Measurements from ENCODE around the gene HLA-DPB1.
"Not testable (repeated sequence)": the region's sequence is repeated elsewhere in the genome, so short reads cannot be mapped to it uniquely, and the experiment has no call there.

The HLA-DPB1 gene

DNA sequence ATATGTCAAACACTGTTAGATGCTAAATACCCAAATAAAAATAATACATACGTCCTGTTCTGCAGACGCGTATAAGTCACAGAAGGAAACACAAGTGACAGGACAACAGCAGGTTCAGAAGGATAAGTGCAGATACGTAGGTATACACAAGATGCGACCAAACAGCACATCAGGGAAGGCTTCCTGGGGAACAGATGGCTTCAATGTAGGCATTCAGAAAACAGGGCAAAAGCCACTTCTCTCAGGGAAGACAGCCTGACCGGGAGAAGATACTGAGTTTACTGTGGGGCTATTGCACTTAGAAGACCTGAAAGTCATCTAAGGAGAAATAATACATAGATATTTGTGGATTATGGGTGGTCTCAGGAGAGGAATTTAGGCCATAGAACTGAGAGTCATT, 4.2 kb upstream of the HLA-DPB1 start:
- DNase-seq (ENCODE audit: low read depth in 2 of 2), result no peak

DNA sequence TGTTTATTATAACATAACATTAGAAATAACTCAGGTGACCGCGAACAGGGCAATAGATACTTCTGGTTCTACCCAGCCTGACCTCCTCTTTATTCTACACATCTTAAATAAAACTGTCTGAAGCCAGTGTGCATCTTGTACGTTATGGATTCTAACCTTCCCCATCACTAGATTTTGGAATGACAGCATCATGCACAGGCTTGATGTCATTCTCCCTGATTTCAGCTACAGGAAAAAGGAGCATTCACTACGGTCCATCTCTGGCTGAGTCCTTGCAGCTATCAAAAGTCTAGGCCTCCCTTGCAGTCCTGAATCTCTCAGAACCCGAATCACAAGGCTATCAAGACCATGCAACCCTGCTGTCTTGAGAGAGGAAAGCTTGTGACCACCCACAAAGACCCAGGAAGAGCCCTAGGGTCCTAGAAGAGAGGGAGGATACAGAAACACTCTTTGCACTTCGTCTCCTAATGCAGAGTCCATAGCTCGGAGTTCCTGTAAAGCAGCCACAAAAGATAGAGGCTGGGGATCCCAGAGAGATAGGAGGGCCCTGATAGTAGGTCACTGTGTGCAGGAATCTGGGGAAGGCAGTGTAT, 3.2 kb upstream of the HLA-DPB1 start:
- no peak for DNase-seq (ENCODE audit: low read depth in 2 of 2)

DNA sequence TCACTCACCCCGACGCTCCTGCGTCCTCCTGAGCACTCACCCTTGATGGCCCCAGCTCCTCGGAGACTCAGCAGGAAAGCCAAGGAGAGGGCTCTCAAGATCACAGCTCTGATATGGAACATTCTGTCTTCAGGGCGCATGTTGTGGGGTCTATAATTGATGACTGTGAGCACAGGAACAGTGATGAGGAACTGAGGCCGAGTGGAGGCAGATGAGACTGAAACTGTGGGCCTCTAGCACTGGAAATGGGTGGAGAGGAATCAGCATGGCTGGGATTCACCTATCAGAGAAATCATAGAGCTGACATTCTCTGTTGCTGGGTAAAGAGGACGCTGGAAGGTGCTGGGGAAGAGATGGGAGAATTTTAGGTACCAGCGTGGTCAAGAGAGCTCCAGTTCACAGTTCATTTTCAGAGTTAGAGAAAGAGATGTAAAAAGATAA, 2.3 kb upstream of the HLA-DPB1 start, which contains the start of gene HLA-DPA1:
Gene HLA-DPA1, minus strand, starts transcription at position 219 of the 441 bp plus-strand sequence.
- no peak for DNase-seq (ENCODE audit: low read depth in 2 of 2)

DNA sequence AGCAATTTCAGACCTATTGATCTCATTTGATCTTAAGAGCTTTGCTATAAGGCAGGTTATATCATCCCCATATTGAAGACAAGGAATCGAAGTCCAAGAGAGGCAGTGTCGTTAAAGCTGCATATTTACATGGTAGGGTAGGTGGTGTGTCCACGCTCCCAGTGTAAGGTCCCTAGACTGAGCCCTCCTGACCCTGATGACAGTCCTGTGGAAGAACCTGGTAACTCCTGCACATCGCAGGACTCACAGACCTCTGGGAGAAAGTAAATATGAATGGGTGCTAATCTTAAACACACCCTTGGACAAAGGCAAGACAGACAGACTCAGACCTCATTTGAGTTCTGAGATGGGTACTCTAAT, 602 bp upstream of the HLA-DPB1 start:
- no peak for DNase-seq (ENCODE audit: low read depth in 2 of 2)

DNA sequence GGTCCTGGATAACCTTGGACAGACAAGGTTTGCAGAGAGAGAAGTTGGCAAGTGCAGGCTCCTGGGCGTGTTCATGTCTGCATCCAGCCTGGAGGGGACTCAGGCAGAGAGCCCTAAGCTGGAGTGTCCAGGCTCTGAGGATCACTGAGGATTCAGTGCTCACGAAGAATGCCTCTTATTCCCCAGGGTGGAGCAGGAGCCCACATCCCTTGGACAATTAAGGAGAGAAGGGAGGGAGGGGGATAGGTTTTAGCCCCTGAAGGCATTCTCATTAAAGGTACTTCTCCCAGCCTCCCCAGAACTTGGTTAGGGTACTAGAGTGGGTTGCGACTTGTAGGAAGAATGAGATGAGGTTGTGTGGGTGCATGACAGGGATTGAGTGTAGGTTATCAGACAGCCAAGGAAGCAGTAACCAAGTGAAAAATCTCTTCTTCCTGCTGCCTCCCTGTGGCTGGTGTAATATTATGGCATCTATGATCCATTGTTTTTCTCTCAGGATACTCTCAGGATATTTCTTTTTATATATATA, 680 bp downstream of the HLA-DPB1 start:
- no peak for DNase-seq (ENCODE audit: low read depth in 2 of 2)

DNA sequence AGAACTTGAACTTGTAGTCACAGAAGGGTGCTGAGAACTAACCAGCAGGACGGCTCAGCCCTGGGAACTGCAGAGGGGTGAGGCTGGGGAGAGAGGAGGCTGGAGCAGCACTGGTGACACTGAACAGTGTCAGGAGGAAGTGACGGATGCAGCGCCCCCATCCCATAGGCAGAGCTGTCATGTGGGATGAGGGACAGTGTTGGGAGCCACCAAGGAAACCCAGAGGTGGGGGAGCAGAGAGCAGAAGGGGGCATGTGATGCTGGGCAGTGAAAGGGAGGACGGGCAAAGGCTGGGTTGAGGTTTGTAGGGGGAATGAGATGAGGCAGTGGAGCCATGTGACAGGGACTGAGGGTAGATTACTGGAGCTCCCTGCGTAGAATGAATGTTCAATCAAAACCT, 2.1 kb downstream of the HLA-DPB1 start:
- no peak for DNase-seq (ENCODE audit: low read depth in 2 of 2)

DNA sequence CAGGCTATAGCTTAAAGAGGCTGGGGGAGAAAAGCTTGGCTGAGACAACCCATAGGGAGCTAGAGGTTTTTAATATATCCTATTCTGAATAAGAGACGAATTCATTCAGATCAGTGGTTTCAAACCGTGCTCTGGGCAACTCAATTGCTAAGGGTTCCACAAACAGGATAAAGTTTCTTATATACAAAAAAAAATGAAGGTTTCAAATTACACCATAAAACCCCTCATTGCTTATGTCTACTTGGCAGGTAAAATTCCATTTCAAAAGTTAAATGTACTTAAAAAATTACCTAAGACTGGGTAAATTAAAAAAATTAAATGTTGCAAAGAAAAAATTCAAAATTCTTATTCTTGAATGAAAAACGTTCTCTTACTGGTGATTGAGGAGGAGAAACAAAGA, 2.7 kb downstream of the HLA-DPB1 start:
- DNase-seq (ENCODE audit: low read depth in 2 of 2), result no peak

DNA sequence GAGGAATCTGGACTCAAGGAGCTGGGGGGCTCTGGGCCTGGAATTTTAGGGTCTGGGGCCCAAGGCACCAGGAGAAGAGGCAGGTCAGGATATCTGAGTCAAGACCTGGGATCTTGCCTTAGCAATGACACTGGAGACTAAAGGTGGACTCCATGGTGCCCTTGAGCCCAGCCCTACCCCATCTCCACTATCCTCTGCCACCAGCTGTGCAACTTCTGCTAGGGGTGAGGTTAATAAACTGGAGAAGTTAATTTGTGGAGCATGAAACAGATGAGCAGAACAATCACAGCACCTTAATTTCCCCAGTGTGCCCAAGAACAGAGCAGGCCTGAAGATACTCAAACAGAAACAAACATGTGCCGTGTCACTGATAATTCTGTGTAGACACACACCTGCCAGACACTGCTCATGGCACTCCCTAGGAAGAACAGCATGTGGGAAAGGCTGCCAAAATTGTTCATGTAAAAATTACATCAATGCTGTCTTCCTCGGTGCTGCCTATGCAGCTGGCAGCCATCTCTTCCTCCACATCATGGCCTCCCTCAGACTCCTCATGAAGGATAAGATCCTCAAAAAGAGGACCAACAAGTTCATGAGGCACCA, 3.2 kb downstream of the HLA-DPB1 start:
- no peak for DNase-seq (ENCODE audit: low read depth in 2 of 2)

DNA sequence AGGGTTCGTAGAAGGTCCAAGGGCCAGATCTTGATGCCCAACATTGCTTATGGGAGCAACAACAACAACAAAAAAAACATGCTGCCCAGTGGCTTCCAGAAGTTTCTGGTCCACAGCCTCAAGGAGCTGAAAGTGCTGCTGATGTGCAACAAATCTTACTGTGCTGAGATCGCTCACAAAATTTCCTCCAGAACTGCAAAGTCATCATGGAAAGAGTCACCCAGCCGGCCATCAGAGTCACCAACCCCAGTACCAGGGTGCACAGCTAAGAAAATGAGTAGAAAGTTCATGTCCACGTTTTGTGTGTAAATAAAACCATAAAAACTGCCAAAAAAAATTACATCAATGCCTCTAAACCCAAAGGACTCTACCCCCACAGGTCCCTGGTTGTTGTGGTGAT, 3.8 kb downstream of the HLA-DPB1 start:
- no peak for DNase-seq (ENCODE audit: low read depth in 2 of 2)

DNA sequence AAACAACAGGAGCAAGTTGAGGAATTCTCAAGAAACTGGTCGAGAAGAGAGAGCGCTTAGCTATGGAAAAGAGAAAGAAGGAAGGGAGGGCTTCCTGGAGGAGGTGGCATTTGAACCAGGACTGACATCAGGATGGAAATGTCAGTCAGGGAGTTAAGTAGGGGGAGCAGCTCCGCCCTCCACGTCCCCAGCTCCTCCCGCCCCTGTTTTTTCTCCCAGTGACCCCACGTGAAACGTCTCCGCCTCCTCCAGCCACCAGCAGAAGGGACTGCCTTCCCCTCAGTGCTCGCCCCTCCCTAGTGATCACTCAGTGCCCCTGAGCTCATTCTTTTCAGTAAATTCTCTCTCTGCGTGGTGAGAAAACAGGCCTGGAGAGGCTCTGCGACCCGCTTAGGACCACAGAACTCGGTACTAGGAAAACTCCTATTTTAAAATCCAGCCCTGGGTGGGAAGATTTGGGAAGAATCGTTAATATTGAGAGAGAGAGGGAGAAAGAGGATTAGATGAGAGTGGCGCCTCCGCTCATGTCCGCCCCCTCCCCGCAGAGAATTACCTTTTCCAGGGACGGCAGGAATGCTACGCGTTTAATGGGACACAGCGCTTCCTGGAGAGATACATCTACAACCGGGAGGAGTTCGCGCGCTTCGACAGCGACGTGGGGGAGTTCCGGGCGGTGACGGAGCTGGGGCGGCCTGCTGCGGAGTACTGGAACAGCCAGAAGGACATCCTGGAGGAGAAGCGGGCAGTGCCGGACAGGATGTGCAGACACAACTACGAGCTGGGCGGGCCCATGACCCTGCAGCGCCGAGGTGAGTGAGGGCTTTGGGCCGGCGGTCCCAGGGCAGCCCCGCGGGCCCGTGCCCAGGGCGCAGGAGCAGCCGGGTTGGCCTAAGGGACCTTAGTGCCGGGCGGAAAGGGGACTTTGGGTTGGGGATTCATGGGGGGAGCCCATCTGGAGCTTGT, 4.6 kb downstream of the HLA-DPB1 start:
- no peak for DNase-seq (ENCODE audit: low read depth in 2 of 2)

DNA sequence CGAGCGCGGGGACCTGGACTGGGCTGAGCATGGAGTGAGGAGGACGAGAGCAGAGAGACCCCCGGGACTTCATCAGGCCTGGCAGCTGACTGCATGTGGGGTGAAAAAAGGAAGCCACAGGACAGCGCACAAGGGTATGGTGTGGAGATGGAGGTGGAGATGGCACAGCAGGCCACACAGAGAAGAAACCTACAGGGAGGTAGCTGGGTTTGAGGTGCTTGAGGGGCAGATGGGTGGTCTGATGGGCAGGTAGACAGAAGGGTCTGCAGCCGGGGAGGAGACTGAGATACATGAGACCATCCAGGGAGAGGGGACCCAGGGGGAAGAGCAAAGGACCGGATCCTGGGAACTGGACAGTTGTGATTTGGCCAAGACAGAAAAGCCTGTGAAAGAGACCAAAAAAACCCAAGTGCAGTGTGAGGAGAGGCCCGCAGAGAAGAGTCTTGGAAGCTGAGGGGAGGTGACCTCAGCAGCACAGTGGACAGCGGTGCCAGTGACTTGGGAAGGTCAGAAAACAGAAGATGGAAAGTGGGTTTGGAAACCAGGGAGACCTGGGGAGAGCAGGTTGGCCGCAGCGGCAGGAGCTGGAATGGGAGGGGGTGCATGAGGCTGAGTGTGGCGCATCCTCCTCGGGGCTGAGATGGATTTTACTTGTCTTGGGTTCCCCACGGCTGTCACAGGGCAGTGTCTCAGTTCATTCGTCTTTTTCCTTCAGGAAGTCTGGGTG, 5.5 kb downstream of the HLA-DPB1 start:
- DNase-seq (ENCODE audit: low read depth in 2 of 2), result no peak

DNA sequence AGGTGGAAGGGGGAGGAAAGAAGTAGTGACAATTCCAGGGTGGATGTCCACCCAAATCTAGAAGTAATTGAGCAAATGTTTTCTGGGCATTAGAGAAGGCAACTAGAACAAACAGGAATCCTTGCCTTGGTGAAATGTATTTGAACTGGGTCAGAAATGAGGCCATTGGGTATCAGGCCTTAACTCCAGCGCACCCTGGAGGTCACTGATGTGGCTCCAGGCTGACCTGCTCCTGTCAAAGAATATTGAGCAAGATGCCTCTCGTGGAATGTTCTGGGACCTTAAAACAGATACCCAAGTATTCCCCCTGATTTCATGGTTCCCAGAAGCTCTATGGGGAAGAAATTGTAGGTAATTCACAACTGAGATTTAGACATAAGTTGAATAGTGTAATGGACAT, 6.9 kb downstream of the HLA-DPB1 start:
- DNase-seq (ENCODE audit: low read depth in 2 of 2), result no peak

DNA sequence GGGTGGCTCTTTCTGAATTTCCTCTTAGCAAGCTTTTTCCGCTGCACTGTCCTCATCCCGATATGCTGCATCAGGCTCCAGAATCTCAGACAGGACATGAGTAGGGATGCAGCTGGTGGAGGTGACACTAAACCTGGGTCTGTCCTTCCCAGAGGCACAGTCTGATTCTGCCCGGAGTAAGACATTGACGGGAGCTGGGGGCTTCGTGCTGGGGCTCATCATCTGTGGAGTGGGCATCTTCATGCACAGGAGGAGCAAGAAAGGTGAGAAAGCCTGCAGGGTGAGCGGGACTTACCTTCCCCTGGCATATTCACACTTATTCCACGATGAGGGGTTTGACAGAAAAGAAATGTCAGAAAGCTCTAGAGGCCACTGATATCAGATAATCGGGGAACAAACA, 9.8 kb downstream of the HLA-DPB1 start:
- no peak for DNase-seq (ENCODE audit: low read depth in 2 of 2)

DNA sequence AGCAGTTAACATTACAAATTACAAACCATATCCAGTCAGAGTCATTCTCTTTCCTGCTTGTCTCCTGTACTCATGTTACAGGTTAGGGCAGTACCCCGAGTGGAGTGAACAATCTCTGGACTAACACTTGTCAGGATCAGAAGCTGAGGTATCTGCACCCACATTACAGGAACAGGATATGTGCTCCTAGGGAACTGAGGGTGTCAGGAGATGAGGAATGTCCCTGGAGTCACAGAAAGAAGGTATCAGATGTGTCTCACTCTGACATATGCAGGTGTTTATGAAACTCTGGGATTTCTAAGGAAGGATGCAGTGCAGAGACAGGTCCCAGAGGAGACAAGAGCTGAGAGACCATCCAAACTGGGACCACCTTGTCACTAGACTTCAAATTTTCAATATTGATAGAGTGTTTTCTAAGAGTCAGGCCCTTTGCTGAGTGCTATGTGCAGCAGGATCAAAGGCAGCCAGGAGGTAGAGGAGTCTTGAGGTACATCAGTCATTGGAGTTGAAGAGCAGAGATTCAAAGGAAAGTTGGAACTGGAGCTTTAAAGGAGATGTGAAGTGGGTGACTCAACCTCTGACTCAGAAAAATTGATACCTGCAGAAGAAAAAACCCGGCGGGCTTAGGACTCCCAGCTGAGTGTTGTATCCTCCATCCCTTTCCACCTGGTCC, 12.6 kb downstream of the HLA-DPB1 start:
- DNase-seq (ENCODE audit: low read depth in 2 of 2), result no peak

DNA sequence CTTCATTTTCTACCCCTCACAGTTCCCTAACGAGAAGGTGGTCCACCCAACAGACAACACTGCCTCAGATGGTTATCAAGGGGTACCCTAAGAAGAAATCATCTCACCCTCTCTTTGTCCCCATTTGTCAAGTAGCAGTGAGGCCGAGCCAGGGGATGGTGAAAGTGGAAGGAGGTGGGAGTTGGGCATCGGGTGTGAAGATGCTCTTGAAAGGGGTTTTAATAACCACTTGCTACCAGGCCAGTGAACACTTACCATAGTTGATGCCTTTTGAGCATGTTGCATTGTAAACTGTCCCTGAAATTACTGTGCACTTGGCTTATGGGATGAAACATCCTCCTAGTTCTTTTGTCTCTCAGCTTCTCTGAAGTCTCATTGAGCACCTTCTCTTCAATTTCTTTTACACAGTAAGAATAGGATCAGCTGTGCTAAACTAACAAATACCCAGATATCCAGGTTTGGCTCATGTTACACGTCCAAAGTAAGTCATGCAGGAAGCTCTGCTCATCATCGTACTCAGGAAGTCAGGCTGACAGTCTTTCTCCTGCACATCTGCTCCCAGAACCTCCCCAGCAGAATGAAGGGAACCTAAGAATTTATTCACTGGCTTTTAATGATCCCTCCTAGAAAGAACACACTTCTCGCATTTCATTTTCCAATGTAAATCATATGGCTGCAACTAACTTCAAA, 13.3 kb downstream of the HLA-DPB1 start:
- no peak for DNase-seq (ENCODE audit: low read depth in 2 of 2)

DNA sequence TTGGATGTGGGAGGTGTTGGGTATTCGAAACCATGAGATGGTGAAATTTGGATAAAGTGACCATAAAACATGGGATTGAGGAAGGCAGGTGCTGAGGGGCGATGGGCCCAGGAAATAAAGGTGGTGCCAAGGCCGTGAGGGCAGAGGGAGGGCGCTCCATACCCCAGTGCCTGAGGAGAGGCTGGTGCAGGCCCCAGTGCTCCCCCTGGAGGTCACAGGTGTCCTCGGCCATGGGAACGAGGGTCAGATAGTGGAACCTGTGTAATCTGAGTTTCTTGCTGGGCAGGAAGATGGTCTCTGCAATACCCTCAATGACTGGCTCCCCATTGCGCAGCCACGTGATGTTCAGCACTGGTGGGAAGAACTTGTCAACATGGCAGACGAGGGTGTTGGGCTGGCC, 16.2 kb downstream of the HLA-DPB1 start:
- peak; percentile 41 to 54 for DNase-seq (ENCODE audit: low read depth in 2 of 2)

DNA sequence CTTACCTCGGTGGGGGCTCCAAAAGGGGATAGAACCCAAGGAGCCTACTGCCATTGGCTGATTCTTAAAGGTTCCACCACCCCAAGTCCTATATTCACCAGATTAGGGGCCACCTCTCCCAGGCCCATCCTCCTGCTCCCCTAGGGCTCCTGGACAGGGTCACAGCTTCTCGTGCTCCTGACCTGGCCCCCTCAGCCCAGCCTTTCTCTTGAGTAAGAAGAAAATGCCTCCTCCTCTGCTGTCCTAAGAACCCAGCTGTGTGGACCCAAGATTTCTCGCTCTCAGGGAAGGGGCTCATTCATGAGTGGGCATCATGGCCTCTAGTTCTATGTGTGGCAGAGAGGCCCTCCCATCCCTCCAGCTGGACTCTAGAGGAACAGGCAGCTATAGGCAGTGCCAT, 16.6 kb downstream of the HLA-DPB1 start:
- DNase-seq (ENCODE audit: low read depth in 2 of 2), result no peak

DNA sequence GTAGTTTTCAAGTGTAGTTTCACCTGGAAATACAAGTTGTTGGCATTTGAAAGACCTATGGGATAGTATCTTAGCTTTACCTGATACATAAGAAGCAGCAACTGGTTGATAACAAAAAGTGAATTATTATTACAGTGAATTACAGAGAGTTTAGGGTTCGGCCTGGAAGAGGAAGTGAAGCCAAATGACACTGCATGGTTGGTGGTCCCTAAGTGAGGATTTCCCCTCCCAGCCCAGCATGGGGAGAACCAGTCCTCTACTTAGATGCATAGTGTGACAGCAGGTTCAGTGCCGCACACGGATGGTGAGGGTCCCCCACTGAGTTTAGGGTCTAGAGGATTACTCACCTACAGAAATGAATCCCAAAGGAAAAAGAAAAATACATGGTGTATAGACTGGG, 18.1 kb downstream of the HLA-DPB1 start:
- no peak for DNase-seq (ENCODE audit: low read depth in 2 of 2)

DNA sequence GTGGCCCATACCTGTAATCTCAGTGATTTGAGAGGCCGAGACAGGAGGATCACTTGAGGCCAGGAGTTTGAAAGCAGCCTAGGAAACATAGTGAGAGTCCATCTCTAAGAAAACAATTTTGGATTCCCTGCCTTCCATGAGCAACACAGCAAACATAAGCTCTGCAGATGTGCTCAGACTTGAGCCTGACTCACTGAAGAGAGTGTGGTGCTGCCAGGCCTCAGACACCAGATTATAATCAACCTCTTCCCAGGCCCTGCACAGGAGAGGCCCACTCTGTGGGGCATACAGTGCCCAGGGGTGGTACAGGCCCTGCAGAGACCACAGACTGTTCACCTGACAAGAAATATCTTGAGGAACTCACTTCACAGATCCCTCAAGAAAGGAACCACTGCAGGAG, 19.9 kb downstream of the HLA-DPB1 start:
- DNase-seq (ENCODE audit: low read depth in 2 of 2), result no peak

DNA sequence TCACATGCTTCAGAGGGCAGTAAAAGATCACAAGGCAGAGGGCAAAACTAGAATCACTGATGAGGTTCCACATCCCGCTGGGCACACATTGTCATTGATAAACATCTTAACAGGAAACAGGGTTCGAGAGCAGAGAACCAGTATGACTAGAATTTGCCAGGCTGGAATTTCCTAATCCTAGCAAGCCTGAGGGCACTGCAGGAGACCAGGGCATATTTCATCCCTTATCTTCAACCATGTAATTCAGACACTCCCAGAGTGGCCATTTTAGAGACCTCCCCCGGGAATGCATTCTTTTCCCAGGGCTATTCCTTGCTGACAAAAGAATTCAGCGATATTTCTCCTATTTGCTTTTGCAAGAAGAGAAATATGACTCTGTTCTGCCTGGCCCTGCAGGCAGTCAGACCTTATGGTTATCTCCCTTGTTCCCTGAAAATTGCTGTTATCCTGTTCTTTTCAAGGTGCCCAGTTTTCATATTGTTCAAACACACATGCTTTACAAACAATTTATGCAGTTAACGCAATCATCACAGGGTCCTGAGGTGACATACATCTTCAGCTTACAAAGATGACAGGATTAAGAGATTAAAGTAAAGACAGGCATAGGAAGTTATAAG, 25.4 kb downstream of the HLA-DPB1 start:
- DNase-seq (ENCODE audit: low read depth in 2 of 2), result not testable (repeated sequence)
